Left lung (tissue), 10 donors: ENCODE data around the gene RIPK3. TPM values are rescaled to one million over a fixed set of nuclear protein-coding genes. Genes with fewer than 3 reads are reported as not detected.
A peak's percentile ranks its signal among the peaks of the same experiment; 100 is the strongest.

Experiments
- ATAC-seq: fragments of 200-7000 bp; cut with Tn5 transposase; one replicate; pipeline ENCODE4 v1.9.1; 2020; ENCODE audit warnings: moderate library complexity
- DNase-seq, 4 donors: peaks; one replicate each; pipeline ENCODE4 v3.0.0-alpha.2; 2013 to 2020
- H3K27ac ChIP-seq, 2 donors: fragments of 200-600 bp; sonication (generic) in 1 of 2; one replicate each; pipeline versions ENCODE4 v1.5.0 to v1.8.0; 2020 to 2021
- H3K27me3 ChIP-seq, 2 donors: fragments of 200-600 bp; sonication (generic) in 1 of 2; one replicate each; pipeline versions ENCODE4 v1.5.0 to v1.8.0; 2020 to 2021
- H3K36me3 ChIP-seq, 2 donors: fragments of 200-600 bp; sonication (generic) in 1 of 2; one replicate each; pipeline versions ENCODE4 v1.5.0 to v1.8.0; 2020 to 2021
- H3K4me1 ChIP-seq, 2 donors: fragments of 200-600 bp; one replicate each; pipeline ENCODE4 v1.8.0; 2021
- H3K4me3 ChIP-seq, 2 donors: fragments of 200-600 bp; sonication (generic) in 1 of 2; one replicate each; pipeline versions ENCODE4 v1.5.0 to v1.8.0; 2020 to 2021; ENCODE audit warnings: mild to moderate bottlenecking in 1 of 2
- H3K9me3 ChIP-seq, 2 donors: fragments of 200-600 bp; sonication (generic) in 1 of 2; one replicate each; pipeline versions ENCODE4 v1.5.0 to v1.8.0; 2020 to 2021
- intact Hi-C, 2 donors: fragments of 100-400 bp; cut with DNase I; formaldehyde crosslinking; loops; one replicate each; pipeline versions ENCODE4 v1.11.2 to v1.14.2; 2022
- polyA plus RNA-seq, 6 donors: library from polyadenylated mRNA; unstranded; fragments of 120-200 nt; gene quantifications; one replicate each; pipeline ENCODE4 v1.2.1, GENCODE V29; 2013; ENCODE audit not compliant: insufficient read length in 6 of 6
- total RNA-seq, 2 donors: library from RNA; stranded (reverse); fragmentation: NEBNext Ultra II Directional; extraction: Animal tissue kit (Norgen Biotek cat#: 25700); gene quantifications; one replicate each; pipeline ENCODE4 v1.2.1, GENCODE V29; 2021
- TF ChIP-seq, protein P1 (sequence below), 2 donors: fragments of 200-600 bp; sonication (generic) in 1 of 2; IDR thresholded peaks; one replicate each; pipeline versions ENCODE4 v1.5.0 to v1.8.0; 2021; ENCODE audit warnings: antibody characterized with exemption in 2 of 2
- donor health status: DM: no; HTN: yes; CAD: no.
- donor health status: DM: no; HTN: no; CAD: no.

RIPK3 gene
- total and polyA plus RNA-seq, 8 donors, result 2.4 to 26.3 (median 3.3) TPM

DNA sequence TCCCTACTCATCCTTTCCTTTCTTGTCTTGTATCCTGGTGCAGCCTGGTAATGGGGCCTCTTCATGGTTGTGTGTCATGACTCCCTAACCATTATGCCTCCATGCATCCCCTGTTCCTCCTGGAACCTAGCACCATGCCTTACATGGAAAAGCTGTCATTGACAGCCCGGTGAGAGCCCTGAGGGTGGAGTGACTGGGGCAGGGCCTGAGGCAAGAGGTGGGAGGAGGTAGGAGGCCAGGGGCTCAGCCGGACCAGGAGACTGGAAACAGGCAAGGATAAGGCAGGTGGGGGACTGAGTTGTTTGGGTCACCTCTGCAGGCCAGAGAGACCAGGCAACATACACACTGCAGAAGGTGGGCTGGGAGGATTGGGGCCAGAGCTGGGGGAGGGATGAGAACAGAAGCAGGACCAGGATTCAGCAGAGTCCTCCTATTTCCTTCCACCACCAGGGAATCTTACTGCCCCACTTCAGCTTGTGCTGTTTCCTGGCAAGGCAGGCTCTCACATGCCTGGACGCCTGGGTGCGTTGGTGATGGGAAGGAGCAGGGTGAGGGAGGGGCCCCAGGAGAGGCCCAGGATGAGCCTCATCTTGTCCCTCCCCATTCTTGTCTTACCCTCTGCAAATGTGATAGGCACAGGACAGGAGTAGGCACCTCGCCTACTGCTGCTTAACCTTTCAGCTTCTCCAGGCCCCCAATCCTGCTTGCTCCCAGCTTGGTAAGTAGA is 30.1 kb downstream of the RIPK3 start, which contains the start of gene LTB4R2:
Gene LTB4R2, plus strand, starts transcription at position 603 of the 727 bp plus-strand sequence. CDS start 525 bp downstream, outside the sequence.
- Histone ChIP-seq H3K4me1 (peaks cover 28 to 73% of the 10 kb centered on the region in 2 donors), H3K36me3 (peaks cover 0 to 32% of the 10 kb centered on the region in 2 donors), H3K4me3 (peak within 1 kb of the TSS; percentile 59 to 64), H3K27me3 (no peaks in the 10 kb centered on the region), H3K27ac (peak within 1 kb of the TSS; percentile 86 to 95), H3K9me3 (no peaks in the 10 kb centered on the region)
- intact Hi-C loops, result no loop called here
- DNase-seq (no peak), ATAC-seq (no peak)
- TF ChIP-seq, protein P1, sequence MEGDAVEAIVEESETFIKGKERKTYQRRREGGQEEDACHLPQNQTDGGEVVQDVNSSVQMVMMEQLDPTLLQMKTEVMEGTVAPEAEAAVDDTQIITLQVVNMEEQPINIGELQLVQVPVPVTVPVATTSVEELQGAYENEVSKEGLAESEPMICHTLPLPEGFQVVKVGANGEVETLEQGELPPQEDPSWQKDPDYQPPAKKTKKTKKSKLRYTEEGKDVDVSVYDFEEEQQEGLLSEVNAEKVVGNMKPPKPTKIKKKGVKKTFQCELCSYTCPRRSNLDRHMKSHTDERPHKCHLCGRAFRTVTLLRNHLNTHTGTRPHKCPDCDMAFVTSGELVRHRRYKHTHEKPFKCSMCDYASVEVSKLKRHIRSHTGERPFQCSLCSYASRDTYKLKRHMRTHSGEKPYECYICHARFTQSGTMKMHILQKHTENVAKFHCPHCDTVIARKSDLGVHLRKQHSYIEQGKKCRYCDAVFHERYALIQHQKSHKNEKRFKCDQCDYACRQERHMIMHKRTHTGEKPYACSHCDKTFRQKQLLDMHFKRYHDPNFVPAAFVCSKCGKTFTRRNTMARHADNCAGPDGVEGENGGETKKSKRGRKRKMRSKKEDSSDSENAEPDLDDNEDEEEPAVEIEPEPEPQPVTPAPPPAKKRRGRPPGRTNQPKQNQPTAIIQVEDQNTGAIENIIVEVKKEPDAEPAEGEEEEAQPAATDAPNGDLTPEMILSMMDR (IDR thresholded peaks at IDR 0.05), result no peak

DNA sequence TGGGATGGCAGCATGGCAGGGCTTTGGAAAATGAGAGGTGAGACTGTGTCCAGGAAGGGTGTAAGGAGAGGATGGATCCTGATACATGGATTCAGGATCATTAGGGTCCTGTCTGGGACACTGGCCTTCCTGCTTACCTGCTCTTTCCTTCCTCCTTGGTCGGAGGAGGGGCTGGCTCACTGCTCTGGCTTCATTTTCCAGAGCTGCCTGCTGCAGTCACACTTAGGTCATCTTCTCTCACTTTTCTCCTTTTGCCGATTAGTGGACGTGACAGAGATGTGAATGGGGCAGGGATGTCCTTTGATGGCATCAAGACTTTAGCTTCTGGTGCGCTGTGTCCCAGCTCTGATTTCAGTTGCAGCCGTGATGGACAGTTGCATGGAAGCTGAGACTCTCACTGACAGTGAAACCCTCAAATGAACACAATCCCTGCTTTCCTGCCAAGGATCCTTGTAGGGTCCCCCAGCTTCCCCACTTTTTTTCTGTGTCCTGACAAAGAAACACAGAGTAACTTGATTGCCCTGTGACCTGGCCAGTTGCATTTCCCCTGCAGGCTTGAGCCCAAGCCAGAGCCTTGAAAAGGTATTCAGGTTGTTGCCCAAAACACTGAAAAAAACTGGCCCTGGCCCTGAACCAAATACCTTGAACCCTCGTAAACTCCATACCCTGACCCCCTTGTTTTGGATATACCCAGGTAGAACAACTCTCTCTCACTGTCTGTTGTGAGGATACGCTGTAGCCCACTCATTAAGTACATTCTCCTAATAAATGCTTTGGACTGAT is 31.3 kb downstream of the RIPK3 start:
- H3K36me3 ChIP-seq, result peaks cover 3 to 44% of the 10 kb centered on the region in 2 donors
- H3K27ac ChIP-seq, result peak overlapping the region in 1 of 2 donors; percentile 6
- ATAC-seq (no peak), DNase-seq (no peak)
- H3K9me3 ChIP-seq, result no peaks in the 10 kb centered on the region
- H3K4me3 ChIP-seq, result no peak overlapping the region
- TF ChIP-seq, protein P1 (IDR thresholded peaks at IDR 0.05), result peak in 1 of 2 donors; percentile 30
- H3K27me3 ChIP-seq, result no peaks in the 10 kb centered on the region
- intact Hi-C loops, result no loop called here
- H3K4me1 ChIP-seq, result peaks cover 19 to 61% of the 10 kb centered on the region in 2 donors

DNA sequence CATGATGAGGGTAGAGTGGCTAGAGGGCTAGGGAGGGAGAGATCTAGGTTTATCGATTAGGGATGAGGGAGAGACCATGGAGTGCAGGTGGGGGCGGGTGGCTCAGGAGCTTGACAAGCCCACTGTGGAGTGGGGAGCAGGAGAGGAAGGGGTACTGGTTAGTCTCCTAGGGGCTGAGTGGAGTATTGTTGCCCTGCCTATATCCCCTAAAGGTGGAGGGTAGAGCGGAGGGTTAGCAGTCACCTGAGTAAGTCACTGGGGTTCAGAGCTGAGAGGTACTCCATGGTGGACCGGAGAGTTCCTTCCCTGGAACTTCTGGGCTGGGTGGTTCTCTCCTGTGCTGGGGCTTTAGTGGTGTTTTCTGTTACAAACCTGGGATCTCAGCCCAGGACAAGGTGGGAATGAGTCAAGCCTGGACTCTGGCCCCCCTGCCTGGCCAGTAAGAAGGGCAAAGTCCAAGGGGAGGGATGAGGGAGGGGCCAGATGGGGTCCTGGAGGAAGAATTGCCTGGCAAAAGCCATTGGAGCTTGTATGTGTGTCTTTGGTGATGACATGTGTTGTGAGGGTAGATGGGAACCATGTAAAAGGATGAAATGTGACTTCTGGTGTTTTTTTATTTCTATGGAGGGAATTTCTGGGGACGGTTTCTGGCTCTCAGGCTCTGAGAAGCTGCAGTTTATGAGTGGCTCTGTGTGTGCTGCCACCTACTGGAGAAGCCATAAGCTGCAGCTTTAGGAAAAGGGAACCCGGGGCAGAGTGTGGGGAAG is 32.0 kb downstream of the RIPK3 start, which contains the start of gene CIDEB:
Gene CIDEB, minus strand, starts transcription at position 403 of the 767 bp plus-strand sequence. Its CDS starts 119 bp downstream, at position 284.
- peaks cover 19 to 53% of the 10 kb centered on the region in 2 donors for H3K4me1 ChIP-seq
- H3K9me3 ChIP-seq, result no peaks in the 10 kb centered on the region
- peak within 1 kb of the TSS in 1 of 2 donors; percentile 6 for H3K27ac ChIP-seq
- ATAC-seq (peak; percentile 40), DNase-seq (peak in 2 of 4 donors; percentile 51 to 67)
- intact Hi-C loops, result no loop called here
- no peak within 1 kb of the TSS for H3K4me3 ChIP-seq
- no peaks in the 10 kb centered on the region for H3K27me3 ChIP-seq
- peaks cover 3 to 52% of the 10 kb centered on the region in 2 donors for H3K36me3 ChIP-seq
- TF ChIP-seq, protein P1 (IDR thresholded peaks at IDR 0.05), result peak; percentile 93 to 97

DNA sequence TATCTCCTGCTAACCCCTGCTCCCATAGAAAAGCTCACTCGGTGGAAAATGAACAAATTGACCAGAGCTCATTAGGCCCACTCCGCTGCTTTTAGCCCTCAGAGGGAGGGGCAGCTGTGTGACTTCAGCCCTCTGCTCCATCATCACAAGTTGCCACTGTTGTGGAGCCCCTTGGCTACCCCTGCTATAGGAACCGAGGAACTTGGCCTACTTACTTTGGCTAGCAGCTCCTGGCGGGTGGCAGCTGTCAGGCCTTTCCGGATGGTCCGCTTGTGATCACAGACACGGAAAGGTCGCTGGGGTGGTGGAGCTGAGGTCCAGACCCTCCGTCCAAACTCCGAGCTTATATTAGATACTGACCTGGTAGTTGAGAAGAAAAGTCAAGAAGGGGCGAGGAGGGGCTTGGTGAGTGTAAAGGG is 32.6 kb downstream of the RIPK3 start:
- ATAC-seq, result no peak
- intact Hi-C loops, result no loop called here
- H3K27ac ChIP-seq, result no peak overlapping the region

More for the DNA sequence above, 32.6 kb downstream of the RIPK3 start:
- DNase-seq, result no peak
- H3K4me1 ChIP-seq, result peaks cover 17 to 48% of the 10 kb centered on the region in 2 donors
- no peak overlapping the region for H3K4me3 ChIP-seq
- H3K36me3 ChIP-seq, result peaks cover 3 to 58% of the 10 kb centered on the region in 2 donors
- TF ChIP-seq, protein P1 (IDR thresholded peaks at IDR 0.05), result no peak
- H3K27me3 ChIP-seq, result no peaks in the 10 kb centered on the region
- no peaks in the 10 kb centered on the region for H3K9me3 ChIP-seq
